Erythroblast (primary cell): ENCODE data around the gene UHMK1.

Experiments used
- GATA1 ChIP-seq: IDR thresholded peaks from 2 replicates; pipeline ENCODE4 v1.6.1; 2011; ENCODE audit warnings: low read depth, mild to moderate bottlenecking, control low read depth, low read length, moderate library complexity
- POLR2A ChIP-seq: IDR thresholded peaks from 2 replicates; pipeline ENCODE4 v1.6.1; 2011; ENCODE audit warnings: mild to moderate bottlenecking, low read length

GRCh38 chr1:162541619-162542141 is 44.1 kb downstream of the UHMK1 start:
- TF ChIP-seq POLR2A (no peak), GATA1 (no peak)
